Measurements from ENCODE around the gene TNFAIP8. TPM values are rescaled to one million over a fixed set of nuclear protein-coding genes. Genes with fewer than 3 reads are reported as not detected.
A peak's percentile ranks its signal among the peaks of the same experiment; 100 is the strongest.

The TNFAIP8 gene
- total RNA-seq, 4 donors from 2014 or later: 9.8 to 28.1 (median 22.5) TPM

GRCh38 chr5:119385536-119386128 is 29.8 kb downstream of the TNFAIP8 start:
- no peak for DNase-seq
- peaks cover 4 to 52% (median 16%) of the 10 kb centered on the region in 4 donors for H3K4me1 ChIP-seq
- H3K4me3 ChIP-seq: no peak overlapping the region
- H3K36me3 ChIP-seq: no peaks in the 10 kb centered on the region
- no peaks in the 10 kb centered on the region for H3K9me3 ChIP-seq
- TF ChIP-seq EP300 (IDR thresholded peaks at IDR 0.05; ENCODE audit: low read depth): no peak
- in situ Hi-C loops (cut with MboI; ENCODE audit: low pct_ligation_motif_present in 1 of 4, low pct_unique_long_range_greater_than_20kb in 1 of 4, low sequenced_read_pairs in 3 of 4): no loop called here
- H3K27ac ChIP-seq: peak overlapping the region in 3 of 4 donors; percentile 22 to 57 (median 37)
- H3K27me3 ChIP-seq: no peaks in the 10 kb centered on the region
- intact Hi-C loops (cut with DNase I; ENCODE audit: low total_unique reads): no loop called here
- 74% methylated on average over 3 of the region's 3 CpGs for WGBS, 2 donors (ENCODE audit: low coverage in 1 of 2)

GRCh38 chr5:119386596-119387344 is 31.0 kb downstream of the TNFAIP8 start:
- H3K27me3 ChIP-seq: no peaks in the 10 kb centered on the region
- H3K9me3 ChIP-seq: no peaks in the 10 kb centered on the region
- TF ChIP-seq EP300 (IDR thresholded peaks at IDR 0.05; ENCODE audit: low read depth): no peak
- TF ChIP-seq CTCF (IDR thresholded peaks at IDR 0.05): no peak
- TF ChIP-seq POLR2A (IDR thresholded peaks at IDR 0.05): no peak
- TF ChIP-seq POLR2AphosphoS5 (IDR thresholded peaks at IDR 0.05): no peak
- no peak for DNase-seq
- 47 to 49% methylated on average over 6 of the region's 6 CpGs for WGBS, 2 donors (ENCODE audit: low coverage in 1 of 2)
- no peak overlapping the region for H3K4me3 ChIP-seq
- intact Hi-C loops (cut with DNase I; ENCODE audit: low total_unique reads) (no loop called here), in situ Hi-C loops (cut with MboI; ENCODE audit: low pct_ligation_motif_present in 1 of 4, low pct_unique_long_range_greater_than_20kb in 1 of 4, low sequenced_read_pairs in 3 of 4) (no loop called here)
- H3K4me1 ChIP-seq: peaks cover 4 to 52% (median 16%) of the 10 kb centered on the region in 4 donors
- H3K27ac ChIP-seq: peak overlapping the region in 2 of 4 donors; percentile 1 to 10
- no peaks in the 10 kb centered on the region for H3K36me3 ChIP-seq

GRCh38 chr5:119387945-119388618 is 32.3 kb downstream of the TNFAIP8 start:
- TF ChIP-seq POLR2AphosphoS5 (IDR thresholded peaks at IDR 0.05): no peak
- TF ChIP-seq POLR2A (IDR thresholded peaks at IDR 0.05): no peak
- no peak for TF ChIP-seq CTCF (IDR thresholded peaks at IDR 0.05)
- no peak for TF ChIP-seq EP300 (IDR thresholded peaks at IDR 0.05; ENCODE audit: low read depth)
- Histone ChIP-seq H3K4me3 (no peak overlapping the region), H3K4me1 (peaks cover 4 to 52% (median 16%) of the 10 kb centered on the region in 4 donors), H3K36me3 (no peaks in the 10 kb centered on the region), H3K27me3 (no peaks in the 10 kb centered on the region), H3K9me3 (no peaks in the 10 kb centered on the region), H3K27ac (peak overlapping the region in 1 of 4 donors; percentile 67)
- 56 to 59% methylated on average over 2 of the region's 2 CpGs for WGBS, 2 donors (ENCODE audit: low coverage in 1 of 2)
- in situ Hi-C loops (cut with MboI; ENCODE audit: low pct_ligation_motif_present in 1 of 4, low pct_unique_long_range_greater_than_20kb in 1 of 4, low sequenced_read_pairs in 3 of 4): no loop called here
- no peak for DNase-seq
- intact Hi-C loops (cut with DNase I; ENCODE audit: low total_unique reads): no loop called here

GRCh38 chr5:119388619-119389190 is 32.9 kb downstream of the TNFAIP8 start:
- intact Hi-C loops (cut with DNase I; ENCODE audit: low total_unique reads) (no loop called here), in situ Hi-C loops (cut with MboI; ENCODE audit: low pct_ligation_motif_present in 1 of 4, low pct_unique_long_range_greater_than_20kb in 1 of 4, low sequenced_read_pairs in 3 of 4) (no loop called here)
- H3K36me3 ChIP-seq: no peaks in the 10 kb centered on the region
- peaks cover 4 to 52% (median 16%) of the 10 kb centered on the region in 4 donors for H3K4me1 ChIP-seq
- 71 to 80% methylated on average over 4 to 5 of the region's 5 CpGs for WGBS, 2 donors (ENCODE audit: low coverage in 1 of 2)
- H3K27me3 ChIP-seq: no peaks in the 10 kb centered on the region
- H3K27ac ChIP-seq: peak overlapping the region; percentile 28 to 67 (median 32)
- H3K9me3 ChIP-seq: no peaks in the 10 kb centered on the region
- H3K4me3 ChIP-seq: no peak overlapping the region
- TF ChIP-seq EP300 (IDR thresholded peaks at IDR 0.05; ENCODE audit: low read depth): no peak
- TF ChIP-seq POLR2AphosphoS5 (IDR thresholded peaks at IDR 0.05): no peak
- no peak for TF ChIP-seq POLR2A (IDR thresholded peaks at IDR 0.05)
- no peak for TF ChIP-seq CTCF (IDR thresholded peaks at IDR 0.05)
- DNase-seq: no peak

Data from transverse colon (tissue), 4 donors.